K562 (cell line): ENCODE measurements around the gene RWDD1. TPM values are rescaled to one million over a fixed set of nuclear protein-coding genes. Genes with fewer than 3 reads are reported as not detected.

Source experiments
- BRF1 ChIP-seq: IDR thresholded peaks from 3 replicates; pipeline ENCODE4 v1.6.1; 2011; ENCODE audit warnings: borderline replicate concordance, mild to moderate bottlenecking; ENCODE audit not compliant: insufficient read length; ENCODE audit errors: extremely low read depth
- CBX1 ChIP-seq: sonication (generic); IDR thresholded peaks from 2 replicates; pipeline ENCODE4 v1.6.1; 2016; ENCODE audit warnings: antibody characterized with exemption, low read depth, mild to moderate bottlenecking
- CEBPG ChIP-seq, 3 experiments: fragments of 200-800 bp in 1 of 3; sonication (Bioruptor generic) in 1 of 3; sonication (generic) in 1 of 3; formaldehyde crosslinking in 1 of 3; IDR thresholded peaks in 2 of 3; conservative IDR thresholded peaks in 1 of 3; 2 replicates each; pipeline versions ENCODE4 v1.6.1 to v1.8.0; 2016 to 2022; ENCODE audit warnings: missing compliant biosample characterization in 2 of 3, missing genetic modification characterization in 2 of 3, mild to moderate bottlenecking in 1 of 3, missing genetic modification reagents in 1 of 3
- CHD1 ChIP-seq: fragments of 200-600 bp; sonication (generic); IDR thresholded peaks from one replicate; pipeline ENCODE4 v1.6.1; 2012; ENCODE audit warnings: mild to moderate bottlenecking, moderate library complexity, low read length, inconsistent platforms
- ETV1 ChIP-seq: fragments of 450-650 bp; conservative IDR thresholded peaks from 2 replicates; pipeline ENCODE4 v1.6.1; 2016; ENCODE audit warnings: missing genetic modification characterization, control low read depth, low read depth, missing compliant biosample characterization
- GTF2E2 ChIP-seq: fragments of 200-800 bp; sonication (Bioruptor generic); IDR thresholded peaks from 2 replicates; pipeline ENCODE4 v1.6.1; 2016; ENCODE audit warnings: missing genetic modification characterization, missing compliant biosample characterization
- MEF2D ChIP-seq: conservative IDR thresholded peaks from 2 replicates; pipeline ENCODE4 v1.6.1; 2016; ENCODE audit warnings: low read depth, missing genetic modification characterization, missing compliant biosample characterization
- SAFB2 ChIP-seq: fragments of 200-400 bp; formaldehyde crosslinking; IDR thresholded peaks from 2 replicates; pipeline ENCODE4 v1.6.1; 2018; ENCODE audit warnings: borderline replicate concordance, low read length, low read depth, moderate library complexity; ENCODE audit not compliant: severe bottlenecking
- SMAD3 ChIP-seq: fragments of 450-650 bp; formaldehyde crosslinking; conservative IDR thresholded peaks from 2 replicates; pipeline ENCODE4 v1.4.0; 2020; ENCODE audit warnings: mild to moderate bottlenecking
- SP1 ChIP-seq: sonication (generic); formaldehyde crosslinking; IDR thresholded peaks from 2 replicates; pipeline ENCODE4 v1.8.1; 2022; ENCODE audit warnings: mild to moderate bottlenecking, missing genetic modification reagents
- TAF7 ChIP-seq: fragments of 450-650 bp; IDR thresholded peaks from 2 replicates; pipeline ENCODE4 v1.6.1; 2016; ENCODE audit warnings: missing genetic modification characterization, missing compliant biosample characterization
- TGIF2 ChIP-seq: sonication (generic); formaldehyde crosslinking; IDR thresholded peaks from 2 replicates; pipeline ENCODE4 v1.8.1; 2022; ENCODE audit warnings: mild to moderate bottlenecking, missing genetic modification reagents, moderate library complexity
- ZNF395 ChIP-seq: fragments of 200-800 bp; sonication (Bioruptor generic); IDR thresholded peaks from 2 replicates; pipeline ENCODE4 v1.6.1; 2017; ENCODE audit warnings: missing genetic modification characterization, missing compliant biosample characterization
- ZNF589 ChIP-seq: fragments of 200-800 bp; sonication (Bioruptor generic); IDR thresholded peaks from 2 replicates; pipeline ENCODE4 v1.6.1; 2016; ENCODE audit warnings: low read depth, missing genetic modification characterization, missing compliant biosample characterization
- ZNF644 ChIP-seq: fragments of 200-800 bp; sonication (Bioruptor generic); IDR thresholded peaks from 2 replicates; pipeline ENCODE4 v1.6.1; 2016; ENCODE audit warnings: low read depth, missing genetic modification characterization, missing compliant biosample characterization
- polyA plus RNA-seq, 8 experiments: library from polyadenylated mRNA; depleted of rRNA in 4 of 8; stranded (reverse) in 5 of 8; unstranded in 3 of 8; fragments of >200 nt; fragmentation: Nextera tagmentation in 2 of 8; fragmentation: Illumina TruSeq in 1 of 8; extraction: Ambion mirVana in 2 of 8; extraction: Trizol in 1 of 8; gene quantifications; 2 replicates each; pipeline versions ENCODE4 v1.2.1 to v1.2.3, GENCODE V29; 2011 to 2014; ENCODE audit warnings: inconsistent platforms in 1 of 8, missing spikeins in 1 of 8
- total RNA-seq, 7 experiments: library from RNA; depleted of rRNA in 6 of 7; stranded (reverse); fragments of >200 nt in 6 of 7; fragmentation: Illumina TruSeq in 2 of 7; extraction: Trizol in 2 of 7; gene quantifications; 2 replicates each; pipeline versions ENCODE4 v1.2.1 to v1.2.3, GENCODE V29; 2011 to 2021; ENCODE audit warnings: low replicate concordance in 1 of 7
- TF ChIP-seq, protein P1 (sequence below): sonication (generic); formaldehyde crosslinking; IDR thresholded peaks from 2 replicates; pipeline ENCODE4 v1.8.1; 2023; ENCODE audit warnings: mild to moderate bottlenecking, missing genetic modification reagents
- TF ChIP-seq, protein P2 (sequence below): fragments of 250-450 bp; sonication (Bioruptor Pico); IDR thresholded peaks from 2 replicates; pipeline ENCODE4 v1.8.0; 2022; ENCODE audit warnings: inconsistent platforms

RWDD1 gene
- total and polyA plus RNA-seq, 9 of the 15 experiments (the other 6 are each of a cell fraction or from before 2014, with no cell fraction given): 31.9 to 89.8 (median 48.7) TPM

GRCh38 chr6:116562614-116563013 is 8.7 kb upstream of the RWDD1 start (continued):
- TF ChIP-seq ZNF395 (CRISPR knock-in tag): no peak
- peak; percentile 59; the same call in 1 of the 2 replicates for TF ChIP-seq ZNF644 (tag)
- no peak for TF ChIP-seq ETV1 (tag)
- TF ChIP-seq BRF1: no peak
- TF ChIP-seq, protein P1, sequence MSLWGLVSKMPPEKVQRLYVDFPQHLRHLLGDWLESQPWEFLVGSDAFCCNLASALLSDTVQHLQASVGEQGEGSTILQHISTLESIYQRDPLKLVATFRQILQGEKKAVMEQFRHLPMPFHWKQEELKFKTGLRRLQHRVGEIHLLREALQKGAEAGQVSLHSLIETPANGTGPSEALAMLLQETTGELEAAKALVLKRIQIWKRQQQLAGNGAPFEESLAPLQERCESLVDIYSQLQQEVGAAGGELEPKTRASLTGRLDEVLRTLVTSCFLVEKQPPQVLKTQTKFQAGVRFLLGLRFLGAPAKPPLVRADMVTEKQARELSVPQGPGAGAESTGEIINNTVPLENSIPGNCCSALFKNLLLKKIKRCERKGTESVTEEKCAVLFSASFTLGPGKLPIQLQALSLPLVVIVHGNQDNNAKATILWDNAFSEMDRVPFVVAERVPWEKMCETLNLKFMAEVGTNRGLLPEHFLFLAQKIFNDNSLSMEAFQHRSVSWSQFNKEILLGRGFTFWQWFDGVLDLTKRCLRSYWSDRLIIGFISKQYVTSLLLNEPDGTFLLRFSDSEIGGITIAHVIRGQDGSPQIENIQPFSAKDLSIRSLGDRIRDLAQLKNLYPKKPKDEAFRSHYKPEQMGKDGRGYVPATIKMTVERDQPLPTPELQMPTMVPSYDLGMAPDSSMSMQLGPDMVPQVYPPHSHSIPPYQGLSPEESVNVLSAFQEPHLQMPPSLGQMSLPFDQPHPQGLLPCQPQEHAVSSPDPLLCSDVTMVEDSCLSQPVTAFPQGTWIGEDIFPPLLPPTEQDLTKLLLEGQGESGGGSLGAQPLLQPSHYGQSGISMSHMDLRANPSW (CRISPR knock-in tag): no peak
- no peak for TF ChIP-seq CHD1
- TF ChIP-seq TAF7: no peak
- TF ChIP-seq GTF2E2 (tag): 0 out of 2 replicates have a peak, but pooled peaks have one; percentile 64
- TF ChIP-seq CEBPG (CRISPR knock-in tag; IDR thresholded peaks at IDR 0.05): no peak
- no peak for TF ChIP-seq CEBPG (tag; conservative IDR thresholded peaks at IDR 0.05 in 1 of 2, IDR thresholded peaks at IDR 0.05 in 1 of 2)
- TF ChIP-seq, protein P2, sequence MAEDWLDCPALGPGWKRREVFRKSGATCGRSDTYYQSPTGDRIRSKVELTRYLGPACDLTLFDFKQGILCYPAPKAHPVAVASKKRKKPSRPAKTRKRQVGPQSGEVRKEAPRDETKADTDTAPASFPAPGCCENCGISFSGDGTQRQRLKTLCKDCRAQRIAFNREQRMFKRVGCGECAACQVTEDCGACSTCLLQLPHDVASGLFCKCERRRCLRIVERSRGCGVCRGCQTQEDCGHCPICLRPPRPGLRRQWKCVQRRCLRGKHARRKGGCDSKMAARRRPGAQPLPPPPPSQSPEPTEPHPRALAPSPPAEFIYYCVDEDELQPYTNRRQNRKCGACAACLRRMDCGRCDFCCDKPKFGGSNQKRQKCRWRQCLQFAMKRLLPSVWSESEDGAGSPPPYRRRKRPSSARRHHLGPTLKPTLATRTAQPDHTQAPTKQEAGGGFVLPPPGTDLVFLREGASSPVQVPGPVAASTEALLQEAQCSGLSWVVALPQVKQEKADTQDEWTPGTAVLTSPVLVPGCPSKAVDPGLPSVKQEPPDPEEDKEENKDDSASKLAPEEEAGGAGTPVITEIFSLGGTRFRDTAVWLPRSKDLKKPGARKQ (CRISPR knock-in tag): no peak
- TF ChIP-seq TGIF2 (CRISPR knock-in tag): no peak
- TF ChIP-seq SAFB2: no peak
- TF ChIP-seq CBX1: no peak
- no peak for TF ChIP-seq SP1 (CRISPR knock-in tag)
- TF ChIP-seq SMAD3 (CRISPR knock-in tag): no peak
- no peak for TF ChIP-seq MEF2D (tag)
- no peak for TF ChIP-seq ZNF589 (CRISPR knock-in tag)
